ENCODE measurements around the gene CIC.
"Not testable (repeated sequence)": the region's sequence is repeated elsewhere in the genome, so short reads cannot be mapped to it uniquely, and the experiment has no call there.

CIC gene

GRCh38 chr19:42335374-42335936 is 66.4 kb downstream of the CIC start:
- H3K27ac ChIP-seq = no peak overlapping the region
- TF ChIP-seq FOXP2 (optimal IDR thresholded peaks at IDR 0.05; ENCODE audit: control extremely low read depth, extremely low read length, insufficient read depth) = no peak
- no peak for TF ChIP-seq EZH2 (IDR thresholded peaks at IDR 0.05)
- TF ChIP-seq POLR2AphosphoS5 (IDR thresholded peaks at IDR 0.05; ENCODE audit: borderline replicate concordance, low read depth, low read length) = no peak
- DNase-seq (ENCODE audit: low read depth, low spot score) = no peak
- no peaks in the 10 kb centered on the region; the same call in 1 of the 2 replicates for H3K36me3 ChIP-seq (ENCODE audit: insufficient read depth, low read length)
- no peaks in the 10 kb centered on the region for H3K9me3 ChIP-seq (ENCODE audit: low read depth, low read length)
- no peak overlapping the region for H3K4me3 ChIP-seq
- H3K9ac ChIP-seq (ENCODE audit: insufficient read length) = no peak overlapping the region

- H3K9ac ChIP-seq (ENCODE audit: insufficient read length) = no peak overlapping the region
Measured at GRCh38 chr19:42335971-42336370, 66.9 kb downstream of the CIC start.

GRCh38 chr19:42339126-42339860 is 70.2 kb downstream of the CIC start:
- not testable (repeated sequence) for H3K9me3 ChIP-seq (ENCODE audit: low read depth, low read length); H3K27ac ChIP-seq; DNase-seq (ENCODE audit: low read depth, low spot score); H3K4me3 ChIP-seq; H3K36me3 ChIP-seq (ENCODE audit: insufficient read depth, low read length); H3K9ac ChIP-seq (ENCODE audit: insufficient read length)

More at GRCh38 chr19:42335971-42336370, 66.9 kb downstream of the CIC start:
- Histone ChIP-seq H3K36me3 (ENCODE audit: insufficient read depth, low read length) (no peaks in the 10 kb centered on the region; the same call in 1 of the 2 replicates), H3K9me3 (ENCODE audit: low read depth, low read length) (no peaks in the 10 kb centered on the region), H3K4me3 (no peak overlapping the region), H3K27ac (no peak overlapping the region)
- TF ChIP-seq FOXP2 (optimal IDR thresholded peaks at IDR 0.05; ENCODE audit: control extremely low read depth, extremely low read length, insufficient read depth) = no peak
- no peak for TF ChIP-seq EZH2 (IDR thresholded peaks at IDR 0.05)
- no peak for TF ChIP-seq POLR2AphosphoS5 (IDR thresholded peaks at IDR 0.05; ENCODE audit: borderline replicate concordance, low read depth, low read length)
- DNase-seq (ENCODE audit: low read depth, low spot score) = no peak

- not testable (repeated sequence) for H3K4me3 ChIP-seq; H3K36me3 ChIP-seq (ENCODE audit: insufficient read depth, low read length); H3K27ac ChIP-seq; DNase-seq (ENCODE audit: low read depth, low spot score); H3K9me3 ChIP-seq (ENCODE audit: low read depth, low read length); H3K9ac ChIP-seq (ENCODE audit: insufficient read length)
Measured at GRCh38 chr19:42339922-42340321, 70.9 kb downstream of the CIC start.

GRCh38 chr19:42343344-42344110 is 74.5 kb downstream of the CIC start:
- H3K9me3 ChIP-seq (ENCODE audit: low read depth, low read length) = no peaks in the 10 kb centered on the region
- no peak overlapping the region for H3K27ac ChIP-seq
- DNase-seq (ENCODE audit: low read depth, low spot score) = no peak
- H3K36me3 ChIP-seq (ENCODE audit: insufficient read depth, low read length) = peaks cover 5% of the 10 kb centered on the region; the same call in 1 of the 2 replicates
- TF ChIP-seq FOXP2 (optimal IDR thresholded peaks at IDR 0.05; ENCODE audit: control extremely low read depth, extremely low read length, insufficient read depth) (no peak), POLR2AphosphoS5 (IDR thresholded peaks at IDR 0.05; ENCODE audit: borderline replicate concordance, low read depth, low read length) (no peak), EZH2 (IDR thresholded peaks at IDR 0.05) (no peak)
- no peak overlapping the region for H3K9ac ChIP-seq (ENCODE audit: insufficient read length)
- no peak overlapping the region for H3K4me3 ChIP-seq

GRCh38 chr19:42344336-42344893 is 75.4 kb downstream of the CIC start:
- Histone ChIP-seq H3K9ac (ENCODE audit: insufficient read length) (no peak overlapping the region), H3K9me3 (ENCODE audit: low read depth, low read length) (no peaks in the 10 kb centered on the region), H3K27ac (no peak overlapping the region; the same call in 1 of the 2 replicates), H3K36me3 (ENCODE audit: insufficient read depth, low read length) (peaks cover 5% of the 10 kb centered on the region; the same call in 1 of the 2 replicates), H3K4me3 (no peak overlapping the region)
- TF ChIP-seq POLR2AphosphoS5 (IDR thresholded peaks at IDR 0.05; ENCODE audit: borderline replicate concordance, low read depth, low read length) (no peak), EZH2 (IDR thresholded peaks at IDR 0.05) (no peak), FOXP2 (optimal IDR thresholded peaks at IDR 0.05; ENCODE audit: control extremely low read depth, extremely low read length, insufficient read depth) (no peak)
- DNase-seq (ENCODE audit: low read depth, low spot score) = no peak
